Activated CD8-positive, alpha-beta memory T cell treated with anti-CD3 and anti-CD28 coated beads, Interleukin-2, amount 50 U/mL, for 1 hour (primary cell): ENCODE data around the gene PTPN5.
"Not testable (repeated sequence)": the region's sequence is repeated elsewhere in the genome, so short reads cannot be mapped to it uniquely, and the experiment has no call there.

Experiments used
- DNase-seq: peaks from one replicate; pipeline ENCODE4 v3.0.0-alpha.2; 2020; ENCODE audit errors: extremely low read depth

Gene PTPN5

GRCh38 chr11:18791207-18791968 lies at the start of gene PTPN5:
TSS of gene PTPN5 (minus strand) at chr11:18791798. CDS start at chr11:18771958, 19,840 bp downstream.
- no peak for DNase-seq

- no peak for DNase-seq
Observed at GRCh38 chr11:18836417-18836816, 44.8 kb upstream of the PTPN5 start.

GRCh38 chr11:18834754-18835466 lies 43.3 kb upstream of the PTPN5 start:
- DNase-seq = no peak

GRCh38 chr11:18820160-18820559 lies 28.6 kb upstream of the PTPN5 start:
- not testable (repeated sequence) for DNase-seq

GRCh38 chr11:18804199-18804999 lies 12.8 kb upstream of the PTPN5 start:
- no peak for DNase-seq

DNA sequence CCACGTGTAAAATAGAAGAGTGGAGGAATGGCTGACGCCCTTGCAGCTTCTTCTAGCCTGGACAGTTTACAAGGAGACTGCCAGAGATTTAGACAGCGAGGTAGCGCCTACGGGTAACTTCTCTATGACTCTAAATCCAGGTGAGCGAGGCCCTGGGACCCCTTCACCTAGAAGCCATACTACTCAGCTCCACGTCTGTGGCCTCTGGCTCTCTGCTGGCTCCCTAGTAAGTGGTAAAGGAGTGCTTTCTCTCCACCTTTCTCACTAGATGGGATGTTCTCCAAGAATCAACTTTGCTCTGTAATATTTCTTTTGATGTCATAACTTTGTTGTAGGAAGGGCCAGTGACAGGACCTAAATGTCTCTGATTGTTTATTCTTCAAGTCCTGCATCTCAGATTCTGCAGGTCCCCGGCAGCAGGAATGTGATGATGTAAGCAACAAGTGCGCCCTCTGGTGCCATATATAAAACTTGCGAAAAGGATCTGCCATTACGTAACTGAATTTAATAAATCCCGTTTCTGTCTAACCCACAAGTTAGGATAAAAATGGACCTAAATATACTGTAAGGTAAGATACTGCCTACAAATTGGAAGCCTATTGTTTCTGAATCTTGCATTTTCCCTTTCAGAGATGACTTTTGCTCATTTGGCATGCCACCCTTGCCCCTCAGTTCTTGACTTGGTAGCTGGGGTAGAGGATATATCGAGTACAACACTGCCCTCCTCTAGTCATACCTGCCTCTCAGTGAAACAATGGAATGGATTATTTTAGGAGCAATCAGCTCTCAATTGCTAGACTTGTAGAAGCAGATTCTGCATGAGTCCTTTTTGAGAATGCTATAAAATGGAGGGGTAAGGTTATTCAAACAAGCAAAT lies 11.0 kb upstream of the PTPN5 start:
- DNase-seq = no peak

DNA sequence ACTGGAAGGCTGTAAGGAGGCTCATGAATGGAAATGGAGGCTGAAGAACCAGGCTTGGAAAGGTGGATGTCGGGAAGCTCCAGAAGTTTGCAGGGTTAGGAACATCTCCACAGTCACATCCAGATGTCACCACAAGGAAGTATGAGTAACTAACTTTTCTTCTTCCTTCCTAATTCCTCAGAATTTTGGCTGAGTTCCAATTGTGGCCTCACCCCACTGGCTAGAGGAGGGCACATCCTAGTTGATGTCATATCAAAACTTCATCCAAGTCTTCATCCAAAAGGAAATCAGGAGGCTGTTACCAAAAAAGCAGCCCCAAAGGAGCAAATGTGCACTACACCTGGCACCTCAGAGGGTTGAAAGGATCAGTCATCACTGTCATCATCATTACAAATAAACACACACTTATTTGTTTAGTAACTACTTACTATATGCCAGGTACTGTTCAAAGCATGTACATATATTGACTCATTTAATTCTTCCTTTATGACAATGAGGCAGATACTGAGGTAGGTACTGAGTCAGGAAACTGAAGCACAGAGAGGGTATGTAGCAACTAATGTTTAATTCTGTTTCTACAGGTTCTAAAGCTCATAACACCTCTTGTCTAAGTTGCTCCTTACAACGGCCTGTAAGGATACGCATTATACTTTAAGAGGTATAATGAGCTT lies 7.3 kb upstream of the PTPN5 start:
- no peak for DNase-seq

- no peak for DNase-seq
Observed at GRCh38 chr11:18794956-18795355, 3.4 kb upstream of the PTPN5 start.

DNA sequence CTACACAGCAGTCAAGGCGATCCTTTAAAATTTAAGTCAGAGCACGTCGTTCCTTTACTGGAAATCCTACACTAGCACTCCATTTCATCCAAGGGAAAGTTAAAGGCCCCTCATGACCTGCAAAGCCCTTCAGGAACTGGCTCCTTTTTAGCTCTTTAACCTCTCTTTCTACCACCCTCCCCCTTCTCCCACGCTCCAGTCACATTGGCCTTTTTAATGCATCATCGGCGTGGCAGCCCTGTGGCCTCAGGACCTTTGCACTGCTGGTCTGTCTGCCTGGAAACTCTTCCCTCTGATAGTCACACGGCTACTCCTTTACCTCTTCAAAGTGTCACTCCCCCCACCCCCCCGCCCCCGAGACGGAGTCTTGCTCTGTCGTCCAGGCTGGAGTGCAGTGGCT lies 1.2 kb upstream of the PTPN5 start:
- no peak for DNase-seq

GRCh38 chr11:18791969-18792628 lies 501 bp upstream of the PTPN5 start:
- no peak for DNase-seq

DNA sequence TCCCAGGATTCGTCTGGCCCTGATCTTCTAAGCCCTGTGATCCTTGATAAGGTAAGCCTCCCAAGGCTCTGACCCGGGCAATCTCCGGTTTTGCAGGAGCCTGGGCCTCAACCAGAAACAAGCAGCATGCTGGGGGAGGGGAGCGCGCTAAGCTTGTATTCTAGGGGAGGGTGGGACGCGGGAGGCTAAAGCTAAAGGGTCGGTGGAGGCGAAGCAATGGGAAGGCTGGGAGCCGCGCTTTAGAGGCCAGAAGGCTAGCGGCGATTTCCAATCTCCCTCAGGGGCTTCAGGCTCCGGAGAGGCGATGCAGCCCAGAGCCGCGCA lies 753 bp downstream of the PTPN5 start:
- no peak for DNase-seq

DNA sequence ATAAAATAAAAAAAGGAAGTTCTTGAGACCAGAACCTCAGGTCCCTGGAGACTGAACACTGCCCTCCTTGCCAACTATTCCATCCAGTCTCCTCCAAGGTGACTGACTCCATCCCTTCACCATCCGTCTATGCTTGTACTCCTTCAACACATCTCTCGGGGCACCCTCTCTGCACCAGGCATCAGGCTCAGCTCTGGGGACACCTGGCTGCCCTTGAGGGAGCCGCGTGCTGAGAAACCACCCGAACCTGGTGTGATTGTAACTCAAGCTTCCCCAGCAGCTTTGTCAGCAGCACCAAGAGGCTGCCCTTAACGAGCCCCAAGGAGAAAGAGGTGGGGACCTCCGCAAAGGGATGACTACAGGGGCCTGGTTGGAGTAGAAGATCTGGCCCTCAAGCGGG lies 1.7 kb downstream of the PTPN5 start:
- no peak for DNase-seq

GRCh38 chr11:18785411-18785810 lies 6.2 kb downstream of the PTPN5 start:
- no peak for DNase-seq

GRCh38 chr11:18780896-18781295 lies 10.7 kb downstream of the PTPN5 start:
- no peak for DNase-seq

DNA sequence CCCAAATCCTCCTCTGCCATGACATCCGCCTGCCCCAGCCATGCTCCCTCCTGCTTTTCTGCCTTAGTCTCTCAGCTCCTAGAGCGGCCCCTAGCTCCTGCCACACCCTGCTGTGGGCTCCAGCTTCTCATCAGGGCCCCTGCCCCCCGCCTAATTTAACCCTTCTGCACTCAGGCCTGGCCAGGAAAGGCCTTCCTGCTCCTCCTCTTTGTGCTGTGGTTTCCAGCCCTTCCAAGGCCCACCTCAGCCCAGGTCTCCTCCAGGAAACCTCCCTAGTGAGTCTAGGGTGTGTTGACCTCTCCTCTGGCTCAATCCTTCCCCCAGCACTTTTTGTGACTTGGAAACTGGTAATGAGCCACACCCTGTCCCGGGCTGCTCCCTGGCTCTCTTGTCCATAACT lies 11.3 kb downstream of the PTPN5 start:
- DNase-seq = no peak

GRCh38 chr11:18778468-18778867 lies 13.1 kb downstream of the PTPN5 start:
- no peak for DNase-seq

GRCh38 chr11:18776324-18776723 lies 15.3 kb downstream of the PTPN5 start:
- no peak for DNase-seq

GRCh38 chr11:18775492-18776292 lies 15.9 kb downstream of the PTPN5 start:
- DNase-seq = no peak

DNA sequence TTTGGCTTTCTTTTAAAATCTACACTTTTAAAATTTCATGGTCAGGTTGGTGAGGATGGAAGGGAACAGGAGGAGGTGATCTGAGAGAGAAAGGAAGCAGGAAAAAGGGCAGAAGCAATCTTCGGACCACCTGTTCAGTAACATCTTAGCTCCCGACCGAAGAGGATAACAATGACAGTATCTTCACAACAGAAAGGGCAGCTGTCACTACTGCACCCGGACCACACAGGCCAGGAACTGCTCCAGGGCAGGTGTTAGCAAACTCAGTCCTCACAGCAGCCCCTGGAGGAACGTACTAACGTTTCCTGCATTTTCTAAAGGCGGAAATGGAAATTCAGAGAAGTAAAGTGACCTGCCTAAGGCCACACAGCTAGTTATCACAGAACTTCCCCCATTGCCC lies 16.8 kb downstream of the PTPN5 start:
- DNase-seq = no peak

DNA sequence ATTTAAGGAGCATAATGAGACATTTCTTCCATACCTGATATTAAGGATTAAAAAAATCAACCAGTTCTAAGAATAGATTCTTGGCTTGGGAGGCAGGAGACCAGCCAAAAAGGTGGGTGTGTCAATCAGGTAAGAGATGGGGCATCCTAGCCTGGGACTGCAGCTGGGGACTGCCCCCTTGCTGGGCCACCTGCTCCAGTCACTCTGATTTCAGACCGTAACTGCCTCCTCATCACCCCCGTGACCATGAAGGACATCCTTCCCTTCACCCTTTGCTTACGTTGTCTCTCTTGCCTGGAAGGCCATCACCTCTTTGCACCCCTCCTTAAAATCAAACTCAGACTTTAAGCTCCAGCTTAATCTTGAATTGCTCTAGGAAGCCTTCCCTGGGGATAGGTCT lies 17.9 kb downstream of the PTPN5 start:
- DNase-seq = no peak
